B cell (primary cell): ENCODE data around the gene ADGRF5.

Experiments used
- EZH2 ChIP-seq: IDR thresholded peaks from 2 replicates; pipeline ENCODE4 v1.6.1; 2012; ENCODE audit warnings: borderline replicate concordance, low read depth, mild to moderate bottlenecking, moderate library complexity, low read length; ENCODE audit not compliant: insufficient read depth, poor library complexity, severe bottlenecking
- TF ChIP-seq, protein P1 (sequence below): fragments of 200-600 bp; IDR thresholded peaks from one replicate; pipeline ENCODE4 v1.8.0; 2022; ENCODE audit warnings: antibody characterized with exemption, mild to moderate bottlenecking

DNA sequence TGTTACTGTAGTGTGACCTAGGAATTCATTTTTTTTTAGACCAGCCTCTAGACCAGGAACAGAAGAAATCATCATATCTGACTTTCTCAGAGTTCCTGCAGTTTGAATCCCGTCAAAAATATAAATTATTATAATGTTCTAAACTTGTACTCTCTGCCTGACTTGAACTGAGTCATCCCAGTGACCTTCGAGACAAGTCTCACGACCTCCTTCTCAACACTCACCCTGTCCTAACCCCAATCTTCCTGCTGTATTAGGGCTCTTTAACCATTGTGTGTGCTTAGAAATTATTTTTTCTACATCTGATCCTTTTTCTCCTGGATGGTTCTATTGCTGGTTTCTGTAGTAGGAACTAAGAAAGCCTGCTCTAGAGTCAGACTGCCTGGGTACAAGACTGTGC is 21.5 kb downstream of the ADGRF5 start:
- TF ChIP-seq, protein P1, sequence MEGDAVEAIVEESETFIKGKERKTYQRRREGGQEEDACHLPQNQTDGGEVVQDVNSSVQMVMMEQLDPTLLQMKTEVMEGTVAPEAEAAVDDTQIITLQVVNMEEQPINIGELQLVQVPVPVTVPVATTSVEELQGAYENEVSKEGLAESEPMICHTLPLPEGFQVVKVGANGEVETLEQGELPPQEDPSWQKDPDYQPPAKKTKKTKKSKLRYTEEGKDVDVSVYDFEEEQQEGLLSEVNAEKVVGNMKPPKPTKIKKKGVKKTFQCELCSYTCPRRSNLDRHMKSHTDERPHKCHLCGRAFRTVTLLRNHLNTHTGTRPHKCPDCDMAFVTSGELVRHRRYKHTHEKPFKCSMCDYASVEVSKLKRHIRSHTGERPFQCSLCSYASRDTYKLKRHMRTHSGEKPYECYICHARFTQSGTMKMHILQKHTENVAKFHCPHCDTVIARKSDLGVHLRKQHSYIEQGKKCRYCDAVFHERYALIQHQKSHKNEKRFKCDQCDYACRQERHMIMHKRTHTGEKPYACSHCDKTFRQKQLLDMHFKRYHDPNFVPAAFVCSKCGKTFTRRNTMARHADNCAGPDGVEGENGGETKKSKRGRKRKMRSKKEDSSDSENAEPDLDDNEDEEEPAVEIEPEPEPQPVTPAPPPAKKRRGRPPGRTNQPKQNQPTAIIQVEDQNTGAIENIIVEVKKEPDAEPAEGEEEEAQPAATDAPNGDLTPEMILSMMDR = no peak
- no peak for TF ChIP-seq EZH2
